Fibroblast of lung (primary cell): ENCODE results near the gene DMXL2. TPM values are rescaled to one million over a fixed set of nuclear protein-coding genes. Genes with fewer than 3 reads are reported as not detected.

Experiments used
- DNase-seq, 2 donors: peaks; one replicate each; pipeline versions ENCODE4 v3.0.0 to v3.0.0-alpha.2; 2010; ENCODE audit warnings: low read depth in 2 of 2
- H2AFZ ChIP-seq: 2 replicates; pipeline ENCODE4 v1.5.1; 2012; ENCODE audit warnings: low read length, control low read depth, inconsistent platforms
- H3K27ac ChIP-seq: 2 replicates; pipeline ENCODE4 v1.5.1; 2011; ENCODE audit warnings: low read length, control low read depth; ENCODE audit not compliant: insufficient read depth
- H3K27me3 ChIP-seq: 2 replicates; pipeline ENCODE4 v1.5.1; 2011; ENCODE audit warnings: mild to moderate bottlenecking, low read length; ENCODE audit not compliant: control insufficient read depth, insufficient read depth
- H3K36me3 ChIP-seq: 2 replicates; pipeline ENCODE4 v1.5.1; 2011; ENCODE audit warnings: low read length; ENCODE audit not compliant: control insufficient read depth, insufficient read depth
- H3K4me1 ChIP-seq: 2 replicates; pipeline ENCODE4 v1.5.1; 2011; ENCODE audit warnings: low read length; ENCODE audit not compliant: control insufficient read depth, insufficient read depth; ENCODE audit errors: extremely low read depth
- H3K4me2 ChIP-seq: 2 replicates; pipeline ENCODE4 v1.5.1; 2011; ENCODE audit warnings: low read length, control low read depth; ENCODE audit not compliant: insufficient read depth; ENCODE audit errors: extremely low read depth
- H3K4me3 ChIP-seq, 4 experiments: fragments of 200-600 bp in 1 of 4; sonication (generic) in 1 of 4; replicated peaks in 1 of 4; 2 replicates each; pipeline ENCODE4 v1.5.1; 2011 to 2016; ENCODE audit warnings: low read length in 4 of 4, low read depth in 3 of 4, mild to moderate bottlenecking in 3 of 4, control low read depth in 2 of 4, inconsistent platforms in 1 of 4, mixed read lengths in 1 of 4; ENCODE audit not compliant: insufficient read depth in 1 of 4; ENCODE audit errors: control extremely low read depth in 1 of 4
- H3K79me2 ChIP-seq: 2 replicates; pipeline ENCODE4 v1.5.1; 2012; ENCODE audit warnings: mild to moderate bottlenecking, low read length, inconsistent platforms; ENCODE audit not compliant: control insufficient read depth, insufficient read depth
- H3K9ac ChIP-seq: 2 replicates; pipeline ENCODE4 v1.5.1; 2011; ENCODE audit warnings: mild to moderate bottlenecking, low read length, control low read depth; ENCODE audit not compliant: insufficient read depth
- H3K9me3 ChIP-seq: 2 replicates; pipeline ENCODE4 v1.5.1; 2012; ENCODE audit warnings: low read depth, low read length; ENCODE audit not compliant: control insufficient read depth, insufficient read depth
- H4K20me1 ChIP-seq: 2 replicates; pipeline ENCODE4 v1.5.1; 2011; ENCODE audit warnings: low read length; ENCODE audit not compliant: control insufficient read depth, insufficient read depth; ENCODE audit errors: extremely low read depth
- CTCF ChIP-seq, 2 donors: IDR thresholded peaks in 1 of 2; conservative IDR thresholded peaks in 1 of 2; 1 replicate in 1 of 2; 2 replicates in 1 of 2; pipeline ENCODE4 v1.5.1; 2011 to 2012; ENCODE audit warnings: low read length in 2 of 2, control low read depth in 1 of 2, inconsistent platforms in 1 of 2, low read depth in 1 of 2, mild to moderate bottlenecking in 1 of 2
- EZH2 ChIP-seq: IDR thresholded peaks from 2 replicates; pipeline ENCODE4 v1.5.1; 2012; ENCODE audit warnings: low read length, control low read depth, mild to moderate bottlenecking; ENCODE audit errors: missing control alignments
- polyA plus RNA-seq, 2 donors: library from polyadenylated mRNA; depleted of rRNA in 1 of 2; stranded (reverse) in 1 of 2; unstranded in 1 of 2; fragments of >200 nt; gene quantifications; 2 replicates each; pipeline ENCODE4 v1.2.1, GENCODE V29; 2011 to 2012; ENCODE audit warnings: missing spikeins in 1 of 2
- total RNA-seq: library from RNA; depleted of rRNA; stranded (reverse); fragments of >200 nt; gene quantifications from 2 replicates; pipeline ENCODE4 v1.2.1, GENCODE V29; 2014

DMXL2 gene
- total and polyA plus RNA-seq, 2 donors (not counting 1 experiment from before 2014, with no cell fraction given) = 9.4 to 31.2 TPM

GRCh38 chr15:51561271-51561670, 61.3 kb downstream of the DMXL2 start:
- no peak for DNase-seq
- Histone ChIP-seq H3K9ac (no peak overlapping the region), H3K27ac (no peak overlapping the region)

GRCh38 chr15:51558876-51559275, 63.7 kb downstream of the DMXL2 start:
- Histone ChIP-seq H3K4me3 (no peak overlapping the region), H3K27ac (no peak overlapping the region), H3K79me2 (no peaks in the 10 kb centered on the region), H3K27me3 (no peaks in the 10 kb centered on the region), H3K4me1 (no peaks in the 10 kb centered on the region), H3K36me3 (no peaks in the 10 kb centered on the region), H3K9me3 (no peaks in the 10 kb centered on the region), H3K4me2 (no peak overlapping the region), H2AFZ (no peak overlapping the region), H3K9ac (no peak overlapping the region), H4K20me1 (no peaks in the 10 kb centered on the region)
- DNase-seq = no peak
- no peak for TF ChIP-seq EZH2

More at GRCh38 chr15:51561271-51561670, 61.3 kb downstream of the DMXL2 start:
- no peaks in the 10 kb centered on the region for H3K9me3 ChIP-seq
- H4K20me1 ChIP-seq = no peaks in the 10 kb centered on the region
- H3K27me3 ChIP-seq = no peaks in the 10 kb centered on the region
- H2AFZ ChIP-seq = no peak overlapping the region
- H3K4me1 ChIP-seq = no peaks in the 10 kb centered on the region
- H3K79me2 ChIP-seq = no peaks in the 10 kb centered on the region
- no peak overlapping the region for H3K4me3 ChIP-seq
- TF ChIP-seq EZH2 = no peak
- TF ChIP-seq CTCF (conservative IDR thresholded peaks at IDR 0.05 in 1 of 2, IDR thresholded peaks at IDR 0.05 in 1 of 2; ENCODE audit: low read depth in 1 of 2, low read length in 2 of 2) = no peak
- no peaks in the 10 kb centered on the region for H3K36me3 ChIP-seq
- no peak overlapping the region for H3K4me2 ChIP-seq

GRCh38 chr15:51558411-51558810, 64.2 kb downstream of the DMXL2 start:
- Histone ChIP-seq H3K27ac (no peak overlapping the region), H3K4me3 (no peak overlapping the region), H4K20me1 (no peaks in the 10 kb centered on the region), H3K4me1 (no peaks in the 10 kb centered on the region), H3K79me2 (no peaks in the 10 kb centered on the region), H3K9ac (no peak overlapping the region), H3K36me3 (no peaks in the 10 kb centered on the region), H3K4me2 (no peak overlapping the region), H3K27me3 (no peaks in the 10 kb centered on the region), H3K9me3 (no peaks in the 10 kb centered on the region), H2AFZ (no peak overlapping the region)
- no peak for DNase-seq
- TF ChIP-seq EZH2 (no peak), CTCF (conservative IDR thresholded peaks at IDR 0.05 in 1 of 2, IDR thresholded peaks at IDR 0.05 in 1 of 2; ENCODE audit: low read depth in 1 of 2, low read length in 2 of 2) (no peak)
